ENCODE results near the gene SOX6.
"Not testable (repeated sequence)": the region's sequence is repeated elsewhere in the genome, so short reads cannot be mapped to it uniquely, and the experiment has no call there.

The SOX6 gene

GRCh38 chr11:16382186-16382585 is 25.8 kb upstream of the SOX6 start:
- in situ Hi-C loops (cut with MboI; ENCODE audit: low pct_unique_long_range_greater_than_20kb, low sequenced_read_pairs, unreplicated experiment): no loop called here
- no peak for DNase-seq (ENCODE audit: low spot score)
- TF ChIP-seq CTCF (IDR thresholded peaks at IDR 0.05; ENCODE audit: extremely low read depth, insufficient read depth, missing control alignments): no peak

GRCh38 chr11:16380941-16381568 is 24.7 kb upstream of the SOX6 start:
- in situ Hi-C loops (cut with MboI; ENCODE audit: low pct_unique_long_range_greater_than_20kb, low sequenced_read_pairs, unreplicated experiment): no loop called here
- TF ChIP-seq CTCF (IDR thresholded peaks at IDR 0.05; ENCODE audit: extremely low read depth, insufficient read depth, missing control alignments): no peak
- no peak for DNase-seq (ENCODE audit: low spot score)

GRCh38 chr11:16378906-16379305 is 22.6 kb upstream of the SOX6 start:
- in situ Hi-C loops (cut with MboI; ENCODE audit: low pct_unique_long_range_greater_than_20kb, low sequenced_read_pairs, unreplicated experiment): no loop called here
- no peak for TF ChIP-seq CTCF (IDR thresholded peaks at IDR 0.05; ENCODE audit: extremely low read depth, insufficient read depth, missing control alignments)
- no peak for DNase-seq (ENCODE audit: low spot score)

GRCh38 chr11:16377746-16378145 is 21.4 kb upstream of the SOX6 start:
- in situ Hi-C loops (cut with MboI; ENCODE audit: low pct_unique_long_range_greater_than_20kb, low sequenced_read_pairs, unreplicated experiment): no loop called here
- DNase-seq (ENCODE audit: low spot score): no peak
- TF ChIP-seq CTCF (IDR thresholded peaks at IDR 0.05; ENCODE audit: extremely low read depth, insufficient read depth, missing control alignments): no peak

- in situ Hi-C loops (cut with MboI; ENCODE audit: low pct_unique_long_range_greater_than_20kb, low sequenced_read_pairs, unreplicated experiment); DNase-seq (ENCODE audit: low spot score): not testable (repeated sequence)
Observed at GRCh38 chr11:16375664-16376063, 19.3 kb upstream of the SOX6 start.

- DNase-seq (ENCODE audit: low spot score): no peak
- no peak for TF ChIP-seq CTCF (IDR thresholded peaks at IDR 0.05; ENCODE audit: extremely low read depth, insufficient read depth, missing control alignments)
Observed at GRCh38 chr11:16373768-16374167, 17.4 kb upstream of the SOX6 start.

GRCh38 chr11:16372355-16372754 is 16.0 kb upstream of the SOX6 start:
- TF ChIP-seq CTCF (IDR thresholded peaks at IDR 0.05; ENCODE audit: extremely low read depth, insufficient read depth, missing control alignments): no peak
- in situ Hi-C loops (cut with MboI; ENCODE audit: low pct_unique_long_range_greater_than_20kb, low sequenced_read_pairs, unreplicated experiment): no loop called here
- no peak for DNase-seq (ENCODE audit: low spot score)

More at GRCh38 chr11:16373768-16374167, 17.4 kb upstream of the SOX6 start:
- in situ Hi-C loops (cut with MboI; ENCODE audit: low pct_unique_long_range_greater_than_20kb, low sequenced_read_pairs, unreplicated experiment): no loop called here

Measured in GM13977 (cell line).